NCI-H345 treated with DMSO at 0.1 percent for 48 hours (cell line): ENCODE data around the gene VIPR2.
"Not testable (repeated sequence)": the region's sequence is repeated elsewhere in the genome, so short reads cannot be mapped to it uniquely, and the experiment has no call there.

Source experiments
- DNase-seq: peaks from one replicate; lab custom pipeline; 2025; ENCODE audit not compliant: unreplicated experiment; lab: John Stamatoyannopoulos, UW

The VIPR2 gene

DNA sequence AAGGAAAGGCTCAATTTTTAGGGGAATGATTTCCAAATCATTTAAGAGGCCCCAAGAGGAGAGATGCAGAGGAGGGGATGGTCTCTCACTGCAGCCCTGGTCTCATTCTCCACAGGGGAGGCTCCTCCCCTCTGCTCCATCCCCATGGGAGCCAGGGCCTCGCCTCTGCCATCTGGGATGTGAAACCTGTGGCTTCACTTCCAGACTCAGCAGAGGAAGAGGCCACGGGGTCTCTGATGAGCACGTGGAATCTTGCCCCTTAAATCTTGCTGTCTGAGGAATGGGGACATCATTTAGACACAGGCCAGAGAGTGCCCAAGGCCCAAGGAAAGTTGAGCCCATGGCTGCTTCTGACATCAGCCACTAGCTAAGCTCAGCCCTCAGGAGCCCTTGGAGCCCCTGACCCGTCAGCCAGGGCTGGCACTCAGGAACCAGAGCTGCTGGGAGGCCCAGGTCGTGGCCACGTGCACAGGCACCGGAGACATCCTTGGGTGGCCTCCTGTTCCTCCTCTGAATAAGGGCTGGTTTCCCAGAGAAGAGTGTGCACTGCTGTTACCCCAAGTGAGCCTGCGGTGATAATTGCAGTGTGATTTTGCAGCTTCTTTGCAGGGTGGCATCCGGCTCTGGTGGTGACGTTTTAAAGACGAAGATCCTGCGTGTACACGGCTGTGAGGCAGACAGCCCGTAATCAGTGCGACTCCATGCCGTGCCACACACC, 50.5 kb downstream of the VIPR2 start:
- no peak for DNase-seq

DNA sequence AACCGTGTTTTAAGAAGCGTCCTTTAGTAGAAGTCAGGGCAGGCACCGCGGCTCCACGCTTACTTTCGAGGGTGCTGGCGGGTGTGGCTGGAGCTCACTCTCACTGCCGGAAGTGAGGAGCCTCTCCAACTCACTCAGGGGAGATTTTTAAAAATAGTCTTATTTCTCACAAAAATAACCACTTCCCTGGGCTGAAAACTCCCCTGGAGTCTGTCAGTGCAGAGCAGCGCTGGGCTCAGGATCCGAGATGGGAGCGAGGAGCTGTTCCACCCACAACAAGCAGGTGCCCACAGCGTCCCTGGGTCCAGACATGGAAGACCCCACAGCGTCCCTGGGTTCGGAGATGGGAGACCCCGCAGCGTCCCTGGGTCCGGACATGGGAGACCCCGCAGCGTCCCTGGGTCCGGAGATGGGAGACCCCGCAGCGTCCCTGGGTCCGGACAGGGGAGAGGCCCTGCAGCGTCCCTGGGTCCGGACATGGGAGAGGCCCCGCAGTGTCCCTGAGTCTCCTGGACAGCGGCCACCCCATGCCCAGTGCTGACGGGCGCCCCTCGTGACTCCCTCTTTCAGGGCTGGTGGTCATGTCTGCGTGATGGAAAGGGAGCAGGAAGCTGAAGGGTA, 51.2 kb downstream of the VIPR2 start:
- DNase-seq = no peak

DNA sequence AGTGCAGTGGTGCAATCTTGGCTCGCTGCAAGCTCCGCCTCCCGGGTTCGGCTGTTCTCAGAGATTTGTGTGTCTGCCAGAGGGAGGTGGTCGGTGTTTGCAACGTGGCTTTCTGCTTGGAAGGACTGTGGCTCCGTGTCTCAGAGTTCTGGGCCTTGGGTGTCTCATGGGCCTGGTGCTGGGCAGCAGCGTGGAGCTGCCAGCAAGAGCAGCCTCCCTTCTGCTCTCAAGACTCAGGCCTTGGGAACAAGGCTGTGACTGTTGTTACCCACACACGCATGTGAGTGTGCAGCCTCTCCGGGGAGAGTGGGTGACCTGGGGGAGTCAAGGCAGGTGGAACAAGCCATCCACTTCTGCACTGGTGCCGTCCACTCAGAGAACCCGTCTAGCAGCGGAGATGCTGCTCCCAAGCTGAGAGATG, 52.0 kb downstream of the VIPR2 start:
- DNase-seq = no peak

DNA sequence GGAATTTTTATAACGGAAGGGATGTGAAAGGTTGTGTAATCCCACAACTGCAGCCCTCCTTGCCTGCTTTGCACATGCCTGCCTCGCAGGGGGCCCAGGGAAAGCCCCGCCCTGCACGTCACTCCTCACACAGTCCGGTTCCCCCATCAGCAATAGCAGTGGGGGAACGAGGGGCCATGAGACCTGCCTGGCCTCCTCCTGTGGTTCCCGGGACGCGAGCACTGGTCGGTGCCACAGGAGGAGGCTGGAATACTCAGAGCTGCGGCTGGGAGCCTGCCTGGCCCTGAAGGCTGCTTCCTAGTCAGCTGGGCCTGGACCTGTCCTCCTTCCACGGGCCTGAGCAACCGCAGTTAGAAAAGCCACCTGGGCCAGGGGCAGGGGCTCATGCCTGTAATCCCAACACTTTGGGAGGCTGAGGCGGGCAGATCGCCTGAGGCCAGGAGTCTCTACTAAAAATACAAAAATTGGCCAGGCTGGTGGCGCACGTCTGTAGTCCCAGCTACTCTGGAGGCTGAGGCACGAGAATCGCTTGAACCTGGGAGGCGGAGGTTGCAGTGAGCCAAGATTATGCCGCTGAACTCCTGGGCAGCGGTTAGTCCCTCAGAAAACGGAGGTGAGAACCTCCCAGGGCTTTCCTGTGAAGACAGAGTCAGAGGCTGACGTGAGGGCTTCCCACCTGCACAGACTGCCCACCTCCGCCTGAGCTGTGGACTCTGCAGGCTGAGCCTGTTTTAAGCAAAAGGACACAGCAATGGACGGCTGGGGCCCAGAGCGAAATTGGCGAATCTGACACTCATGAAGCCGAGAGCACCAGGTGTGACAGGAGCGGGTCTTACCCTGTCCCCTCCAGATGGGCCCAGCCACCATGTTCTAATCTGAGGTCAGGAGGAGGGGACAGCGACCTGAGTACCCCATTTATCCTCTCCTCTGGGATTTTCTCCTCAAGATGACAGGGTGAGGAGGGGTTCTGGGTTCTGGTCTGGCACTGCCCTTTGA, 52.9 kb downstream of the VIPR2 start:
- DNase-seq = no peak

DNA sequence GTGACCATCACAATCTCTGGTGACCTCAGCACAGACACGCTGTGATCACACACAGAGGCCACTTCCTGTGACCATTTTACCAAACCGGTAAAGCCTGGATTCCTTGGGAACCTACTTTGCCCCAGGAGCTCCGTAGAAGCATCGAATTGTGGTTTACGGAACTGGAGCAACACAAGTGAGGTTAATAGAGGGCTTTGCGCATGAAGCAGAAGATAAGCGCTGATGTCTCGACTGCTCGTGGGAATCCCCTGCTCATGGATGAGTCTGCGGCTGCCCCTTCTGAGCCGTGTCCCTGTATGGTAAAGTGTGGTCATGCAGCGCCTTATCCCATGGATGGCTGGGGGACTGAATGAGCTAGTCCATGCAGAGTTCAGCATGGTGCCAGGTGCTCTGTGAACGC, 53.6 kb downstream of the VIPR2 start:
- no peak for DNase-seq

DNA sequence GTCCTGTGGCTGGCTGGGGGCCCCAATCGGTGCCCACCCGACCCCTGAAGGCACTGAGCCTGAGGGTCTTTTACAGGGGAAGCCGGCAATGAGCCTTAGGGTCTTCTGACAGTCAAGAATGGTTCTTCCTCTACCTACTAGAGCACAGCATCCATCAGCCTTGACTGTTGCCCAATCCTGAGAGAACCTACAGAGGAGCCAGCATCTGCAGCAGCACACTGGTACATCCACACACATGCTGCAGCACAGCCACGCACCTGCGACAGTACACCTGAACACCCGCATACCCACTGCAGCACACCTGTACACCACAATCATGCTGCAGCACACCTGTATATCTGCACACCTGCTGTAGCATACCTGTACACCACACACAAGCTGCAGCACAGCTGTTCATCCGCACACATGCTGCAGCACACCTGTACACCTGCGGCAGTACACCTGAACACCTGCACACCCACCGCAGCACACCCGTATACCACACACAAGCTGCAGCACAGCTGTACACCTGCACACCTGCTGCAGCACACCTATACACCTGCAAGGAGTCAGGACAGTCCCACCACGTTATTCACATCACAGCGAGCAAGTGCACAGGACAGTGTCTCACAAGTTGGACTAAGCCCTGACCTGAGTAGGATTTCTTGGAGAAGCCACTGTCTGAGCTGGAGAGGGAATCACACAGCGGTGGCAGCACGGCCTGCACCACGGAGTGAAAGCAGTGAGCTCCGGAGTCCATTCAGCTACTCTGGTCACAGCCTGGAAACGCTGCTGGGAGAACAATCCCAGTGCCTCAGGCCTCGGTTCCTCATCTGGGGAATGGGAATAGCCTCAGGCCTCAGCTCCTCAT, 56.4 kb downstream of the VIPR2 start:
- no peak for DNase-seq

DNA sequence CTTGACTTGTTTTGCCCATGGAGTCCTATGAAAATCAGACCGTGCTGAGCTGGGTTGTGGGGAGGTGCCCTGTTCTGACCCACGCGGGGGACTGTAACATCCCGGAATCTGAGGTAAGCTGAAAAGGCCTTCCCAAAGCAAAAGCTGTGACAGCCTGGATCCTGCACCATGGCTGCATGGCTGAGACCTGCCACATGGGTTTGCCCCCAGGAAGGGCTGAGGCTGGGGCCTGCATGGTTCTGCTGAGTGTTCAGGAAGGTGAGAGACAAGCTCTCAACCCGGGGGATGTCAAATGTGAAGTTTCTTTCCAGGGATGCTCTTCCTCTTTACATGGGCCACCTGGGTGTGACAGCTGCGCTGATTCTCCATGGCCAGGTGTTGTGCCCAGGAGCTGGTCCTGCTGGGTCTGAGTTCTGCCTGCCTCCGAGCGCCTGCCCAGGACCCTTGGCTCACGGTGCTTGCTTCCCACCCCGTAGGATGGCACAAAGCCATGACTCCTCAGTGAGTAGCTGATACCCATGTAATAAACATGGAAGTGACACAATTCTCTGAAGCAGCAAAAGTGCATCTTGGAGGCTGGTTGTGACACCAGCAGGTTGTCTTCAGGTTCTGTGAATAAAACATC, 58.3 kb downstream of the VIPR2 start:
- DNase-seq = no peak

DNA sequence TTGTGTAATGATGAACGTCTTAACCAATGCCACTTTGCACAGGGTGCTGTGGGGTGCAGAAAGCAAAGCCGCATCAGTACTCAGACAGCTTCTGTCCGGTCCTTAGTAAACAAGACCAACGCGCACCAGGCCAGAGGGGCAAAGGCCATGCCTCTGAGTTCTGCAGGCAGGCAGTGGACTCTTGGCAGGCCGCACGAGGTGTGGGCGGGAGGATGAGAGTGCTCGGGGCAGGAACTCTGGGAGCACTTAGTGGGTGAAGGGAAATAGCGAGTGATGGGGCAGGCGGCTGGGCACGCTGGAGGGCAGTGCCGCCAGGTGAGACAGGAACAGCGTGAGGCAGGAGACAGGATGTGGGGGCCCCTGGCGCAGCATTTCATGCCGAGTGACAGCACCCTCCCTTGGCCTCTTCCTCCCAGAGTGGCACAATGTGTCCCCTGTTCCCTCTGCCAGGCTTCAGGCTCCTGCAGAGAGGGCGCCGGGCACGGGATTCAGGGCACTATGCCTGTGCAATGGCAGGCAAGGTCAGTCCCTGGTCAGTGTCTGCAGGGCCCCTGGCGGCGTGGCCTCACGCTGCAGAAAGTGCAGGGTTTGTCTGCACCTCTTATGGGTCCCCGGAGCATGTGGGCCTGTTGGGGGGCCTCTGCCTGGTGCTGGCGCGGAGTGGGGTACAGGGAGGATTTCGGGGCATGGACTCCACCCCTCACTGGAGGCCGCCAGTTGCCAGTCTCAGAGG, 60.4 kb downstream of the VIPR2 start:
- no peak for DNase-seq

DNA sequence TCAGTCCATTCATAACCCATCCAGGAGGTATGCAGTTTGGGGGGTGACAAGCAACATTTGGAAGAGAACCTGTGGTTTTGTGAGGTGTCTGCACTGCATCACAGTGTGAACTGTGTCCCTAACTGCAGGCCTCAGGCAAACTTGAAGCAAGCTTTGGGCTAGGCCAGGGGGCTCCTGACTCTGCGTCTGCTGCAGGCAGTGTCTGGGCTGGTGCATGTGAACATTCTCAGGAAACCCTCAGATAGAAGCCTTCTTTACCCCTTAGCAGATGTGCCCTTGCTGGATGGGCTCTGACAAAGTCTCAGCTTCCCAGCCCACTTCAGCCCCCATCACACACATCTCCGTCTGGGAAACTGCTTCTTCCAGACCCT, 61.0 kb downstream of the VIPR2 start:
- no peak for DNase-seq

DNA sequence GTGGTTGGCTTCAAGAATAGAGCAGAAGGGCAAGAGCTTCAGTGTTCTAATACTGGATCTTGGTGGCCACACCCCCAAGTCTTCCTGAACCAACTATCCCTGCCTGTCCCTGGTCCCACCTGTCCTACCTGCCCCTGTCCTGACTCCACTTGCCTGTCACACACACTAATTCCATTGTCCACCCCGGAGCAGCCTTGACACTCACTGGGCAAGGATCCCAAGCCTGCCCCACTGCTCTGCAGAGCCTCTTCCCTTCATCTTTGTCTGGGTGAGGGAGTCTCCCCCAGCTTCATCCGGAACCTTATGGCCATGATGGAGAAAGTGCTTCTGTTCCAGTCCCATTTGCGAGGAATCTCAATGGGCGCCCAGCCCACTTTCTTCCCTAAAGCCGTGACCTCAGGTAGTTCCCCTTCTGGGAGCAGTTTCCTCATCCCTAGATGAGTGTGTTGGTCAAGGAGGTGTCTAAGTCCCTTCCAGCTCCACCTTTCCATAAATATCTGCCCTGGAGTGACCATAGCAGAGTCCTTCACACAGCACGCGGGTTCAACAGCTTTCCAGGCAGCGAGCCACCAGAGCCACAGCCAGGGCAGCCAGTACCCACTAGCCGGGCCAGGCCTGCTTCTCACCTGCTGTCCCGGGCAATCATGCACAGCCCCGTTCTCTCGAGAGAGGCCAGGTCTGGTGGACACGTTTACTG, 61.5 kb downstream of the VIPR2 start:
- DNase-seq = no peak

DNA sequence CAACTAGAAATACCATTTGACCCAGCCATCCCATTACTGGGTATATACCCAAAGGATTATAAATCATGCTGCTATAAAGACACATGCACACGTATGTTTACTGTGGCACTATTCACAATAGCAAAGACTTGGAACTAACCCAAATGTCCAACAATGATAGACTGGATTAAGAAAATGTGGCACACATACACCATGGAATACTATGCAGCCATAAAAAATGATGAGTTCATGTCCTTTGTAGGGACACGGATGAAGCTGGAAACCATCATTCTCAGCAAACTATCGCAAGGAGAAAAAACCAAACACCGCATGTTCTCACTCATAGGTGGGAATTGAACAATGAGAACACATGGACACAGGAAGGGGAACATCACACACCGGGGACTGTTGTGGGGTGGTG, 62.6 kb downstream of the VIPR2 start:
- not testable (repeated sequence) for DNase-seq

DNA sequence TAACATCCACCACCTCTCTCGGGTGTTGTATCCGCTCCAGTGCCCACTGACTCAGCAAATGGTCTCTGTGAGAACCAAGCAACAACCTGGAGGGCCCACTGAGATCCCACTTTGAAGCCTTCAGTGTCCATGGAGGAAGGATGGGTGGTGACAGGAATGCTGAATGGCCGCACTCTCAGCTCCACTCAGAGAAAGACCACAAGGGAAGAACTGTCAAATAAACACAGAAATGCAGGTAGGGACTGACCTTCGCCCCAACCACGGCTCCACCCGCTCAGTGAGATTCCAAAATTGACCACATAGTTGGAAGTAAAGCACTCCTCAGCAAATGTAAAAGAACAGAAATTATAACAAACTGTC, 65.8 kb downstream of the VIPR2 start:
- no peak for DNase-seq

DNA sequence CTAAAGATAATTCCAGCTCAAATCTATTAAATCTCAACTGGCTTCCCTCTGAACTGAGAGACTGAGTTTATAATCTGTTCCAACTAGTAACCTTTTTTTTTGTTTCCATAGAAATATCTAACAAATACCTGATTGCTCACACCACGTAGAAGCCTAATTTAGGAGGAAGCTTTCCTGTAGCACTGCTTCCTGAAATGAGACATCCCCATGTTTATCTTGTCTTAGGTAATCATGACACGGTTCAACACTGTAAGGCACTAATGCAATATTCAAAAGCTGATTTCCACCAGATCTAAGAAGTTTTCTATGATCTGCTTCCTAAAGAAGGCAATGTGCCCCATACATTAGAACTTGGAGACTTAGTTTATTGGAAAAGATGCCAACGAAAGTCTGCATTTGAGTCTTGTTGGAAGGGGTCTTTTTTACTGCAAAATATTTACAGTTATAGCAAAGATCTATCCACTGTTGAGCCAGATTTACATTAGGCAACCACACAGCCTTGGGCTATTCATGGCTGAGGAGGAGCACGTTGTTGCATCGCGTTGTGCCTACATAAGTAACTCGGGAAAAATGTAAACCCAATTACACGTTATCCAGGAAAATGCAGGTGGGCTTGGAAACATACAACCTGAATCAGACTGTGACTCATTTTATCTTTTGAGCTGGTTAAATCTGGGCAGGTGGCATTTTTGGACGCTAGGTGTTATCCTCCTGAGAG, 66.3 kb downstream of the VIPR2 start:
- no peak for DNase-seq

DNA sequence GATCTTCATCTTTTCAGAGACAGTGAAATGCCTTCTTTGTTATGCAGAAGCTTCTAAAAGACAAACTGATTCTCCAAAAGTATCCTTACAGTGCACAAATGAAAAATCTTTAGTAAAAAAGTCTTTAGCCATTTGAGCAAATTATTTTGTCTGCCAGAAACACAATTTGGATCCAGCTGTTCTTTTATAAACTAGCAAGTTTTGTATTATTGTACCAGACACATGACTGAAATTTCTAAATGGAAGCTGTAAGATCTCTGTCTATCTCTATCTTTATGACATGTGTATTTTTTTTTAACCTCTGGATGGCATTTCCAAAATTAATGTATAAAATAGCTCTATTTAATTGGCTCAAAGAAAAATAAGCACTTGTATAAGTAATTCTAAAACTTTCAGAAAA, 68.3 kb downstream of the VIPR2 start:
- DNase-seq = no peak

DNA sequence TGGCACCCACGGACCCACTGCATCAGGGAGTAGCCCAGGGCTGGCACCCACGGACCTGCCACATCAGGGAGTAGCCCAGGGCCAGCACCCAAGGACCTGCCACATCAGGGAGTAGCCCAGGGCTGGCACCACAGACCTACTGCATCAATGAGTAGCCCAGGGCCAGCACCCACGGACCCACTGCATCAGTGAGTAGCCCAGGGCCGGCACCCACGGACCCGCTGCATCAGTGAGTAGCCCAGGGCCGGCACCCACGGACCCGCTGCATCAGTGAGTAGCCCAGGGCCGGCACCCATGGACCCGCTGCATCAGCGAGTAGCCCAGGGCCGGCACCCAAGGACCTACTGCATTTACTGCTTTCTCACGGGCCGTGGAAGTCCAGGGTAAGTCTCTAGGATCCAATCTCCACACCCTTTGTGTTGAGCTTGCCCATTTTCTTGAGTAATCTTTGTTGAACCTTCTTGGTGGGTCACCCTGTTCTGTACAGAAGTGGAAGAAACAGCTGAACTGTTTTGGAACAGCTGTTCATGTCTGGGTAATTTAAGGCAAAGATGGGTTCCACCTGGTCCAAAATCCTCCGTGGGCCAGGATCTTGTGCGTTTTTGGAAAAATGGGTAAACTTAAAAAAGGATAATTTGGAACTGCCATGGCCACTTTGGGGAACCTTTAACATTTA, 69.0 kb downstream of the VIPR2 start:
- no peak for DNase-seq

DNA sequence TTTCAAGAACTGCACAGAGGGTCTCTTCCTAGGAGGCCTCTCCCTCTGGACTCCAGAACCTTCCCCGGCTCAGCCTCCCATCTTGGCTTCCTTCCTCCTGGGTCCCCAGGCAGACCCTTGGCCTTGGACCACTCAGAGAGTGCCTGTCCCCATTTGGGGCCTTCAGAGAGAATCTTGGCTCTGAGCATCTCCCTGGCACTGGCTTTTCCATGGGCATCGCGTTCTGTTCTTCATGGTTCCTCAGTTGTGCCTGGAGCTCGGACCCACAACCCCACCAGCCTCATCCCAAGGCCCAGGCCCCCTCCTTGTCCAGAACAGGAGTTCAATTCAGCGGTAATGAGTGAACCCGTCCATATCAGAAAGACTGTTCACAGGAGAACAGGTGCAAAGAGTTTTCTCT, 73.4 kb downstream of the VIPR2 start:
- DNase-seq = no peak

DNA sequence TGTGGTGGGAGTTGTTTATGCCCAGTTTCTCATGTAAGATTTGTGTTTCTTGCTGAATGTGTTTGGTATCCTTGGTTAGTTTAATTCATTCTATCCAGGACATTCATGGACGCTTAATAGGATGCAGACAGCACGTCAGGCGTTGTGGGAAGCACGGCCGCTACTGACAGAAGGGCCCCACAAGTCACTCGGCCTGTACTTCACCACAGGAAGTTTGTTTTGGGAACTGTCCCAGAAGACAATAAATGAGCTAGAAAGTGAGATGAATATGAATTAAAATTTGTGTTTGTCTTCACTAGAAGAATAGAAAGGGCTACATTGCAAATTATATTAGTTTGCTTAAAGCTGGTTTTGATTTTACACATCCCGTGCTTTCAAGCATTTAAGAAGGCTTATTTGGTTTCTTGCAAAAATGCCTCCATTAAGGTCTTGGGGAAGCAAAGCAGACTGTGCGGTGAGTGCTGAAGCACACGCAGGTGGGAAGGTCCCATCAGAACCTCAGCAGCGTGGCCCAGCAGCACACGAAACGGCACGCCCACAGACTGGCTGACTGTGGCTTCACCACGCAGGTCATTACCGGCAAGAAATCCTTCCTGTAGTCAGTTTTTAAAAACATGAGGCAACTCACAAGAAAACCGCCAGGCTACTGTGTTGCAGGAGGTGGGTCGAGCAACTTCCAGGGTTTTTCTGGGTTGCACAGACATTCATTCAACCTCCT, 74.1 kb downstream of the VIPR2 start:
- DNase-seq = no peak
